Parathyroid adenoma (tissue), 2 donors: ENCODE measurements around the gene ABAT.

Experiments used
- H2AFZ ChIP-seq: fragments of 300-600 bp; sonication (generic); one replicate; pipeline ENCODE4 v1.7.0; 2017; ENCODE audit warnings: antibody characterized with exemption, mild to moderate bottlenecking
- H3K27ac ChIP-seq: fragments of 300-600 bp; sonication (generic); one replicate; pipeline ENCODE4 v1.7.0; 2017
- H3K27me3 ChIP-seq: fragments of 300-600 bp; sonication (generic); one replicate; pipeline ENCODE4 v1.7.0; 2017; ENCODE audit warnings: low read length; ENCODE audit not compliant: control insufficient read depth, insufficient read depth
- H3K36me3 ChIP-seq: fragments of 300-600 bp; sonication (generic); one replicate; pipeline ENCODE4 v1.7.0; 2017; ENCODE audit warnings: low read length; ENCODE audit not compliant: control insufficient read depth, insufficient read depth
- H3K4me1 ChIP-seq: fragments of 300-600 bp; sonication (generic); one replicate; pipeline ENCODE4 v1.7.0; 2017; ENCODE audit warnings: control low read depth
- H3K4me2 ChIP-seq: fragments of 300-600 bp; sonication (generic); one replicate; pipeline ENCODE4 v1.7.0; 2017; ENCODE audit warnings: low read length
- H3K4me3 ChIP-seq: fragments of 300-600 bp; sonication (generic); one replicate; pipeline ENCODE4 v1.7.0; 2017; ENCODE audit warnings: low read depth, low read length
- H3K79me2 ChIP-seq: fragments of 300-600 bp; sonication (generic); one replicate; pipeline ENCODE4 v1.7.0; 2017; ENCODE audit warnings: control low read depth
- H3K9ac ChIP-seq: fragments of 300-600 bp; sonication (generic); one replicate; pipeline ENCODE4 v1.7.0; 2017; ENCODE audit warnings: mild to moderate bottlenecking
- H3K9me3 ChIP-seq: fragments of 300-600 bp; sonication (generic); one replicate; pipeline ENCODE4 v1.7.0; 2017; ENCODE audit warnings: low read length; ENCODE audit not compliant: control insufficient read depth
- CTCF ChIP-seq: fragments of 300-600 bp; sonication (generic); IDR thresholded peaks from one replicate; pipeline ENCODE4 v1.7.0; 2017; ENCODE audit warnings: antibody characterized with exemption, mild to moderate bottlenecking
- donor health status: primary hyperparathyroidism.

The ABAT gene

GRCh38 chr16:8795818-8796217, 121.4 kb downstream of the ABAT start:
- no peaks in the 10 kb centered on the region for H3K27me3 ChIP-seq
- no peak overlapping the region for H3K4me2 ChIP-seq
- TF ChIP-seq CTCF = no peak
- H3K36me3 ChIP-seq = no peaks in the 10 kb centered on the region
- no peak overlapping the region for H2AFZ ChIP-seq
- no peak overlapping the region for H3K9ac ChIP-seq
- no peak overlapping the region for H3K27ac ChIP-seq
- peaks cover 16% of the 10 kb centered on the region for H3K79me2 ChIP-seq
- H3K4me1 ChIP-seq = peaks cover 6% of the 10 kb centered on the region
- no peak overlapping the region for H3K4me3 ChIP-seq
- H3K9me3 ChIP-seq = no peaks in the 10 kb centered on the region

DNA sequence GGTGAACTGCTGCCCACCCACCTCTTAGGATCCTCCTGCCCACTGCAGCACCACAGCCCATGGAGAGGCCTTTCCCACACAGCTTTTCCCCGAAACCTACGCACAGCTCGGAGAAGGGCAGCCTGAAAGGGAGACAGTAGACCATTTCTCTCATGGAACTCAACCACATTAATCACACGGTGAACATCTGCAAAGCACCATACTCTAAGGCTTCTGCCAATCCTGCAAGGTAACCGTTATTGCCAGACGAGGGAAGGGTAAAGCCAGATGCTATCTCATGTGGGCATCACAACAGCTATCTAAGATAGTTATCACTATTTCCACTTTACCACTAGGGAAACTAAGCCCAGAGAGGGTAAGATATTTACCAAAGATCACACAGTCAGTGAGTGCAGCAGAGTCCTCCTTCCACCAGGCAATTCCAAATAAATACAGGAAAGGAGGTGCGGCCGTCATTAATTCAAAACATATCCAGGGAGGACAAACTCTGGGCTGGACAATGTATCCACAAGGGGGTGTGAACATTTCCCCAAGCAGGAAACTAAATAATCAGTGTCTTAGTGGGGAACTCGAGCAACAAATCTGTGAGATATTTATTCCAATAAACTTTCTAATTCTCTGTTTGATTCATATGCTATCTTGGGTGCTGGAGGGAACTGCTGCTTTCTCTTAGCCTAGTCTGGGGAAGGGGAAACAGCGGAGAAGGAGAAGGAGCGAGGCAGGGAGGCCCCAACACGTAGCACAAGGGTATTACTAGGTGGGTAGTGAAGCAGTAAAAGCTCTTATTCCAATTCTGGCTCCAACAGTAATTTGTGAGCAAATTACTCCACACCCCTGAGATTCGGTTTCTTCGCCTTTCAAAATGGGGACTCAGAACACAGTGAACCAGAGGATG, 122.3 kb downstream of the ABAT start:
- Histone ChIP-seq H3K4me2 (peak overlapping the region; percentile 91), H3K79me2 (peaks cover 19% of the 10 kb centered on the region), H3K36me3 (no peaks in the 10 kb centered on the region), H3K9ac (no peak overlapping the region), H3K9me3 (no peaks in the 10 kb centered on the region), H3K27me3 (no peaks in the 10 kb centered on the region), H2AFZ (peak overlapping the region; percentile 98), H3K4me1 (peaks cover 6% of the 10 kb centered on the region), H3K4me3 (peak overlapping the region; percentile 92), H3K27ac (peak overlapping the region; percentile 67)
- no peak for TF ChIP-seq CTCF

GRCh38 chr16:8797364-8798173, 123.2 kb downstream of the ABAT start, which contains the start of the genes PMM2 and TMEM186:
PMM2 (plus strand) TSS chr16:8797839; CDS start chr16:8797883, 44 bp downstream.
TMEM186 (minus strand) TSS chr16:8797639; CDS start chr16:8797614, 25 bp downstream.
- no peaks in the 10 kb centered on the region for H3K9me3 ChIP-seq
- H3K4me3 ChIP-seq = peak within 1 kb of the TSS; percentile 92
- peaks cover 19% of the 10 kb centered on the region for H3K79me2 ChIP-seq
- peak within 1 kb of the TSS; percentile 91 for H3K4me2 ChIP-seq
- TF ChIP-seq CTCF = no peak
- H3K9ac ChIP-seq = peak within 1 kb of the TSS; percentile 77
- no peaks in the 10 kb centered on the region for H3K27me3 ChIP-seq
- H3K27ac ChIP-seq = peak within 1 kb of the TSS; percentile 67
- H3K36me3 ChIP-seq = no peaks in the 10 kb centered on the region
- H2AFZ ChIP-seq = peak within 1 kb of the TSS; percentile 98
- H3K4me1 ChIP-seq = peaks cover 6% of the 10 kb centered on the region

- peak overlapping the region; percentile 67 for H3K27ac ChIP-seq
- peak overlapping the region; percentile 92 for H3K4me3 ChIP-seq
- TF ChIP-seq CTCF = no peak
- peak overlapping the region; percentile 77 for H3K9ac ChIP-seq
- H3K79me2 ChIP-seq = peaks cover 19% of the 10 kb centered on the region
- H2AFZ ChIP-seq = peak overlapping the region; percentile 98
- H3K4me2 ChIP-seq = peak overlapping the region; percentile 91
- no peaks in the 10 kb centered on the region for H3K36me3 ChIP-seq
- no peaks in the 10 kb centered on the region for H3K9me3 ChIP-seq
- H3K4me1 ChIP-seq = peaks cover 6% of the 10 kb centered on the region
- H3K27me3 ChIP-seq = no peaks in the 10 kb centered on the region
Observed at GRCh38 chr16:8798174-8798527, 123.7 kb downstream of the ABAT start.
